ENCODE measurements around the gene BTRC.

DNA sequence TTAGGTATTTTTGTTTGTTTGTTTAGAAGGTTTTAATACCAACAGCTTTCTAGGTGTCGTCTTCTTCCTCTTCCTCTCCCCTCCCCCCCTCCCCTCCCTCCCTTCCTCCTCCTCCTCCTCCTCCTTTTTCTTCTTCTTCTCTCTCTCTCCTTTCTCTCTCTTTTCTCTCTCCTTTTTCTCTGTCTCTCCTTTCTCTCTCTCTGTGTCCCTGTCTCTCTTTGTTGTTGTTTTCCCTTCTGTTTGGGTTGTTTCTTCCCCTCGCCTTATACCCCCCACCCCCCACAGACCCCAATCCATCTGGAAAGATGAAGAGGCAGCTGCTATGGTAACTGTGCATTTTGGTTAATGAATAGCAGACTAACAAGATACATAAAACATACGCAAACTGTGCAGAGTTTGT lies 75.5 kb downstream of the BTRC start:
- TF ChIP-seq, protein P1, sequence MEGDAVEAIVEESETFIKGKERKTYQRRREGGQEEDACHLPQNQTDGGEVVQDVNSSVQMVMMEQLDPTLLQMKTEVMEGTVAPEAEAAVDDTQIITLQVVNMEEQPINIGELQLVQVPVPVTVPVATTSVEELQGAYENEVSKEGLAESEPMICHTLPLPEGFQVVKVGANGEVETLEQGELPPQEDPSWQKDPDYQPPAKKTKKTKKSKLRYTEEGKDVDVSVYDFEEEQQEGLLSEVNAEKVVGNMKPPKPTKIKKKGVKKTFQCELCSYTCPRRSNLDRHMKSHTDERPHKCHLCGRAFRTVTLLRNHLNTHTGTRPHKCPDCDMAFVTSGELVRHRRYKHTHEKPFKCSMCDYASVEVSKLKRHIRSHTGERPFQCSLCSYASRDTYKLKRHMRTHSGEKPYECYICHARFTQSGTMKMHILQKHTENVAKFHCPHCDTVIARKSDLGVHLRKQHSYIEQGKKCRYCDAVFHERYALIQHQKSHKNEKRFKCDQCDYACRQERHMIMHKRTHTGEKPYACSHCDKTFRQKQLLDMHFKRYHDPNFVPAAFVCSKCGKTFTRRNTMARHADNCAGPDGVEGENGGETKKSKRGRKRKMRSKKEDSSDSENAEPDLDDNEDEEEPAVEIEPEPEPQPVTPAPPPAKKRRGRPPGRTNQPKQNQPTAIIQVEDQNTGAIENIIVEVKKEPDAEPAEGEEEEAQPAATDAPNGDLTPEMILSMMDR (IDR thresholded peaks at IDR 0.05) = no peak
- TF ChIP-seq POLR2A (IDR thresholded peaks at IDR 0.05) = no peak
- TF ChIP-seq POLR2AphosphoS5 (IDR thresholded peaks at IDR 0.05) = no peak
- TF ChIP-seq EP300 (IDR thresholded peaks at IDR 0.05) = no peak

Data from stomach (tissue), 4 donors.